H1 (cell line): ENCODE data around the gene ARHGAP35. TPM values are rescaled to one million over a fixed set of nuclear protein-coding genes. Genes with fewer than 3 reads are reported as not detected.

Experiments
- CTCF ChIA-PET: fragments of 300-600 bp; sonication (Branson Sonifier 250); formaldehyde crosslinking; loops from one replicate; lab custom pipeline; 2021; ENCODE audit not compliant: partially characterized antibody; lab: Charles Lee
- POLR2A ChIA-PET: fragments of 300-600 bp; sonication (Branson Sonifier 250); formaldehyde crosslinking; loops from one replicate; lab custom pipeline; 2021; ENCODE audit warnings: inconsistent platforms; ENCODE audit not compliant: partially characterized antibody; lab: Charles Lee
- DNase-seq, 2 experiments: peaks; one replicate each; pipeline versions ENCODE4 v3.0.0 to v3.0.0-alpha.2; 2010 to 2022; ENCODE audit warnings: low spot score in 2 of 2, low read depth in 1 of 2, mixed read lengths in 1 of 2
- FAIRE-seq: peaks from 2 replicates; lab custom pipeline; 2011; peaks lifted over from hg19 to GRCh38; lab: Jason Lieb, UNC
- H2AFZ ChIP-seq: 2 replicates; pipeline ENCODE4 v1.8.1; 2012; ENCODE audit warnings: low read length, inconsistent platforms
- H2AK5ac ChIP-seq: 2 replicates; pipeline ENCODE4 v1.6.1; 2013; ENCODE audit warnings: low read depth, low read length
- H2BK120ac ChIP-seq: replicated peaks from 2 replicates; pipeline ENCODE3; 2013; ENCODE audit warnings: low read depth, low read length, inconsistent platforms
- H2BK12ac ChIP-seq: 2 replicates; pipeline ENCODE4 v1.6.1; 2013; ENCODE audit warnings: low read depth, low read length
- H2BK15ac ChIP-seq: 2 replicates; pipeline ENCODE4 v1.6.1; 2013; ENCODE audit warnings: low read length
- H2BK20ac ChIP-seq: 2 replicates; pipeline ENCODE4 v1.6.1; 2013; ENCODE audit warnings: low read length
- H2BK5ac ChIP-seq: 2 replicates; pipeline ENCODE4 v1.6.1; 2013; ENCODE audit warnings: low read depth, low read length
- H3K14ac ChIP-seq: 2 replicates; pipeline ENCODE4 v1.6.1; 2013; ENCODE audit warnings: inconsistent platforms; ENCODE audit not compliant: insufficient read length
- H3K18ac ChIP-seq: 2 replicates; pipeline ENCODE4 v1.6.1; 2013; ENCODE audit warnings: low read length; ENCODE audit errors: extremely low read depth
- H3K23ac ChIP-seq: 2 replicates; pipeline ENCODE4 v1.6.1; 2013; ENCODE audit warnings: inconsistent platforms; ENCODE audit not compliant: insufficient read length
- H3K23me2 ChIP-seq: 2 replicates; pipeline ENCODE4 v1.6.1; 2013; ENCODE audit warnings: low read depth, low read length
- H3K27ac ChIP-seq: 2 replicates; pipeline ENCODE4 v1.6.1; 2011; ENCODE audit warnings: low read depth, low read length, inconsistent platforms
- H3K27me3 ChIP-seq, 4 experiments: replicated peaks in 1 of 4; 1 replicate in 1 of 4; 2 replicates in 3 of 4; pipeline versions ENCODE4 v1.6.1 to v1.8.1; 2011 to 2013; ENCODE audit warnings: low read length in 3 of 4, mild to moderate bottlenecking in 3 of 4, inconsistent platforms in 2 of 4, mixed read lengths in 2 of 4, moderate library complexity in 1 of 4; ENCODE audit not compliant: control insufficient read depth in 3 of 4, insufficient read depth in 3 of 4; ENCODE audit errors: extremely low read depth in 1 of 4
- H3K36me3 ChIP-seq, 4 experiments: 2 replicates each; pipeline versions ENCODE4 v1.6.1 to v1.8.1; 2011 to 2013; ENCODE audit warnings: mild to moderate bottlenecking in 4 of 4, low read length in 3 of 4, moderate library complexity in 2 of 4, control low read depth in 1 of 4, inconsistent platforms in 1 of 4; ENCODE audit not compliant: insufficient read depth in 4 of 4, control insufficient read depth in 2 of 4
- H3K4ac ChIP-seq: replicated peaks from 2 replicates; pipeline ENCODE3; 2013; ENCODE audit warnings: low read length, low read depth, mixed read lengths, inconsistent platforms; ENCODE audit not compliant: insufficient read length
- H3K4me1 ChIP-seq, 4 experiments: replicated peaks in 1 of 4; 1 replicate in 1 of 4; 2 replicates in 3 of 4; pipeline versions ENCODE4 v1.6.1 to v1.8.1; 2011 to 2013; ENCODE audit warnings: low read length in 3 of 4, inconsistent platforms in 2 of 4, mixed read lengths in 1 of 4; ENCODE audit not compliant: insufficient read depth in 4 of 4, control insufficient read depth in 3 of 4
- H3K4me2 ChIP-seq, 2 experiments: 2 replicates each; pipeline versions ENCODE4 v1.6.1 to v1.8.1; 2011 to 2013; ENCODE audit warnings: low read depth in 2 of 2, low read length in 2 of 2, control low read depth in 1 of 2, inconsistent platforms in 1 of 2, mild to moderate bottlenecking in 1 of 2; ENCODE audit not compliant: insufficient read depth in 1 of 2
- H3K4me3 ChIP-seq, 4 experiments: fragments of 200-600, 300-600 bp in 1 of 4; sonication (generic), shearing (Covaris generic), sonication (Bioruptor Twin) in 1 of 4; 2 replicates each; pipeline versions ENCODE4 v1.5.1 to v1.8.1; 2011 to 2016; ENCODE audit warnings: low read length in 4 of 4, low read depth in 3 of 4, control low read depth in 2 of 4, inconsistent platforms in 2 of 4, mild to moderate bottlenecking in 2 of 4, mixed read lengths in 1 of 4, moderate library complexity in 1 of 4; ENCODE audit not compliant: insufficient read depth in 2 of 4; ENCODE audit errors: extremely low read depth in 1 of 4
- H3K56ac ChIP-seq: replicated peaks from 2 replicates; pipeline ENCODE3; 2013; ENCODE audit warnings: low read depth, mild to moderate bottlenecking, mixed read lengths, low read length, inconsistent platforms; ENCODE audit not compliant: insufficient read length
- H3K79me1 ChIP-seq: 2 replicates; pipeline ENCODE4 v1.6.1; 2013; ENCODE audit warnings: low read depth, low read length, control low read depth
- H3K79me2 ChIP-seq, 2 experiments: 2 replicates each; pipeline versions ENCODE4 v1.6.1 to v1.8.1; 2012 to 2013; ENCODE audit warnings: low read length in 2 of 2, mild to moderate bottlenecking in 2 of 2, inconsistent platforms in 1 of 2; ENCODE audit not compliant: insufficient read depth in 2 of 2, control insufficient read depth in 1 of 2
- H3K9ac ChIP-seq, 4 experiments: replicated peaks in 1 of 4; 1 replicate in 1 of 4; 2 replicates in 3 of 4; pipeline versions ENCODE4 v1.6.1 to v1.8.1; 2011 to 2013; ENCODE audit warnings: low read depth in 3 of 4, low read length in 3 of 4, control low read depth in 2 of 4, mild to moderate bottlenecking in 2 of 4, moderate library complexity in 2 of 4, inconsistent platforms in 1 of 4; ENCODE audit errors: extremely low read depth in 1 of 4
- H3K9me3 ChIP-seq, 2 experiments: 2 replicates each; pipeline versions ENCODE4 v1.6.1 to v1.8.1; 2012 to 2013; ENCODE audit warnings: mild to moderate bottlenecking in 2 of 2, moderate library complexity in 2 of 2, control low read depth in 1 of 2, inconsistent platforms in 1 of 2, low read depth in 1 of 2, low read length in 1 of 2, mixed read lengths in 1 of 2; ENCODE audit not compliant: insufficient read depth in 2 of 2
- H4K20me1 ChIP-seq, 2 experiments: replicated peaks in 1 of 2; 2 replicates each; pipeline versions ENCODE3 to v1.8.1; 2011 to 2013; ENCODE audit warnings: inconsistent platforms in 2 of 2, low read length in 2 of 2, mild to moderate bottlenecking in 1 of 2; ENCODE audit not compliant: insufficient read depth in 2 of 2, control insufficient read depth in 1 of 2
- H4K5ac ChIP-seq: 2 replicates; pipeline ENCODE4 v1.6.1; 2013; ENCODE audit warnings: low read length, low read depth, mixed read lengths, inconsistent platforms; ENCODE audit not compliant: insufficient read length
- H4K8ac ChIP-seq: 2 replicates; pipeline ENCODE4 v1.8.0; 2013; ENCODE audit warnings: mild to moderate bottlenecking, moderate library complexity, low read length, inconsistent platforms; ENCODE audit not compliant: insufficient read depth; ENCODE audit errors: extremely low read depth
- H4K91ac ChIP-seq: replicated peaks from 2 replicates; pipeline ENCODE3; 2013; ENCODE audit warnings: low read length, mixed read lengths, inconsistent platforms; ENCODE audit not compliant: insufficient read length
- ATF3 ChIP-seq: IDR thresholded peaks from 2 replicates; pipeline ENCODE4 v1.6.1; 2011; ENCODE audit warnings: low read depth, mild to moderate bottlenecking, low read length; ENCODE audit not compliant: insufficient read depth
- BACH1 ChIP-seq: IDR thresholded peaks from 2 replicates; pipeline ENCODE4 v1.6.1; 2012; ENCODE audit warnings: low read length, improper control_type of control experiment
- E2F6 ChIP-seq: IDR thresholded peaks from 2 replicates; pipeline ENCODE4 v1.6.1; 2012; ENCODE audit warnings: inconsistent platforms
- EP300 ChIP-seq, 2 experiments: IDR thresholded peaks; 1 replicate in 1 of 2; 2 replicates in 1 of 2; pipeline ENCODE4 v1.6.1; 2011 to 2012; ENCODE audit warnings: low read depth in 2 of 2, low read length in 2 of 2, mild to moderate bottlenecking in 2 of 2, borderline replicate concordance in 1 of 2, inconsistent platforms in 1 of 2, moderate library complexity in 1 of 2
- JUND ChIP-seq: IDR thresholded peaks from 2 replicates; pipeline ENCODE4 v1.6.1; 2011; ENCODE audit warnings: mild to moderate bottlenecking, improper control_type of control experiment, low read length
- NRF1 ChIP-seq: IDR thresholded peaks from 2 replicates; pipeline ENCODE4 v1.6.1; 2011; ENCODE audit warnings: mild to moderate bottlenecking, low read depth, low read length, improper control_type of control experiment
- RFX5 ChIP-seq: IDR thresholded peaks from 2 replicates; pipeline ENCODE4 v1.6.1; 2011; ENCODE audit warnings: low read depth, low read length, improper control_type of control experiment, borderline replicate concordance
- SIRT6 ChIP-seq: IDR thresholded peaks from one replicate; pipeline ENCODE4 v1.7.1; 2012; ENCODE audit warnings: low read length, inconsistent platforms
- WGBS, 2 experiments: shearing (Covaris generic) in 1 of 2; methylation state at CpG; one replicate each; pipeline versions ENCODE4 v1.1.6 to v1.1.7; 2013 to 2015; ENCODE audit warnings: low lambda C conversion rate in 2 of 2, mixed read lengths in 2 of 2, inconsistent platforms in 1 of 2, low coverage in 1 of 2, missing lambda C conversion rate in 1 of 2; ENCODE audit not compliant: insufficient replicate concordance in 2 of 2, insufficient coverage in 1 of 2, insufficient read length in 1 of 2; ENCODE audit errors: extremely low coverage in 1 of 2, missing lambda C conversion rate in 1 of 2; 5-methylcytosine and 5-hydroxymethylcytosine counted together
- polyA plus RNA-seq, 7 experiments: library from polyadenylated mRNA; depleted of rRNA in 3 of 7; stranded (reverse) in 5 of 7; unstranded in 2 of 7; fragments of >200 nt in 5 of 7; fragments of 200-250 nt in 2 of 7; gene quantifications; 1 replicate in 5 of 7; 2 replicates in 1 of 7; 4 replicates in 1 of 7; pipeline versions ENCODE4 v1.2.1 to v1.2.3, GENCODE V29; 2011 to 2013; ENCODE audit warnings: missing spikeins in 2 of 7, mixed read lengths in 2 of 7
- total RNA-seq: library from RNA; stranded (reverse); fragmentation: NEBNext Ultra II Directional; extraction: Animal tissue kit (Norgen Biotek cat#: 25700); gene quantifications from 2 replicates; pipeline ENCODE4 v1.2.1, GENCODE V29; 2021
- TF ChIP-seq, protein P1 (sequence below), 3 experiments: IDR thresholded peaks; 1 replicate in 2 of 3; 2 replicates in 1 of 3; pipeline versions ENCODE4 v1.5.1 to v1.6.1; 2011; ENCODE audit warnings: low read length in 3 of 3, mild to moderate bottlenecking in 3 of 3, inconsistent platforms in 2 of 3, low read depth in 1 of 3, moderate library complexity in 1 of 3; ENCODE audit not compliant: insufficient read depth in 1 of 3; ENCODE audit errors: control extremely low read depth in 1 of 3

Gene ARHGAP35
- total and polyA plus RNA-seq, 2 of the 8 experiments (the other 6 are each of a cell fraction or from before 2014, with no cell fraction given): 29.7 to 64.5 TPM

- Histone ChIP-seq H3K9ac (peak overlapping the region in 1 of 4 experiments; percentile 90; a peak in 2 of 7 replicates), H3K23me2 (peaks cover 22% of the 10 kb centered on the region), H2BK15ac (no peak overlapping the region), H4K8ac (no peak overlapping the region), H2AFZ (no peak overlapping the region), H3K4me2 (peak overlapping the region; percentile 94 to 99), H2BK120ac (no peak overlapping the region), H4K91ac (no peak overlapping the region), H3K18ac (no peak overlapping the region), H3K79me1 (peaks cover 9% of the 10 kb centered on the region; the same call in 1 of the 2 replicates), H4K20me1 (peaks cover 24 to 27% of the 10 kb centered on the region in 2 experiments), H3K4me3 (peak overlapping the region; percentile 74 to 88 (median 85)), H2BK12ac (no peak overlapping the region), H3K23ac (no peak overlapping the region), H3K9me3 (no peaks in the 10 kb centered on the region), H2AK5ac (no peak overlapping the region), H3K14ac (no peak overlapping the region), H3K79me2 (peaks cover 45 to 66% of the 10 kb centered on the region in 2 experiments), H3K4ac (no peak overlapping the region), H3K56ac (no peak overlapping the region), H3K4me1 (peaks cover 6 to 21% (median 10%) of the 10 kb centered on the region in 4 experiments; a peak in 6 of 7 replicates), H3K27ac (no peak overlapping the region), H4K5ac (no peak overlapping the region), H2BK5ac (no peak overlapping the region), H3K36me3 (no peaks in the 10 kb centered on the region), H2BK20ac (no peak overlapping the region), H3K27me3 (no peaks in the 10 kb centered on the region)
- no peak for FAIRE-seq
- POLR2A ChIA-PET: interaction anchor here (0.8 to 6.1 kb wide), 16 partner anchors 8 to 163 kb away, joined by 3 to 102 read pairs (median 4); partner anchors contain the start of genes AP2S1 and SLC1A5
- 34% methylated on average over 9 of the region's 9 CpGs; no CpG with 5 or more reads in 1 of the 2 experiments for WGBS, 2 experiments
- no peak for DNase-seq
- CTCF ChIA-PET: interaction anchor here (2.5 to 2.8 kb wide), 2 partner anchors 129 to 151 kb away, joined by 7 to 8 read pairs; no protein-coding TSS in a partner anchor
- TF ChIP-seq NRF1: no peak
- no peak for TF ChIP-seq SIRT6
- TF ChIP-seq RFX5: no peak
- no peak for TF ChIP-seq BACH1
- TF ChIP-seq, protein P1, sequence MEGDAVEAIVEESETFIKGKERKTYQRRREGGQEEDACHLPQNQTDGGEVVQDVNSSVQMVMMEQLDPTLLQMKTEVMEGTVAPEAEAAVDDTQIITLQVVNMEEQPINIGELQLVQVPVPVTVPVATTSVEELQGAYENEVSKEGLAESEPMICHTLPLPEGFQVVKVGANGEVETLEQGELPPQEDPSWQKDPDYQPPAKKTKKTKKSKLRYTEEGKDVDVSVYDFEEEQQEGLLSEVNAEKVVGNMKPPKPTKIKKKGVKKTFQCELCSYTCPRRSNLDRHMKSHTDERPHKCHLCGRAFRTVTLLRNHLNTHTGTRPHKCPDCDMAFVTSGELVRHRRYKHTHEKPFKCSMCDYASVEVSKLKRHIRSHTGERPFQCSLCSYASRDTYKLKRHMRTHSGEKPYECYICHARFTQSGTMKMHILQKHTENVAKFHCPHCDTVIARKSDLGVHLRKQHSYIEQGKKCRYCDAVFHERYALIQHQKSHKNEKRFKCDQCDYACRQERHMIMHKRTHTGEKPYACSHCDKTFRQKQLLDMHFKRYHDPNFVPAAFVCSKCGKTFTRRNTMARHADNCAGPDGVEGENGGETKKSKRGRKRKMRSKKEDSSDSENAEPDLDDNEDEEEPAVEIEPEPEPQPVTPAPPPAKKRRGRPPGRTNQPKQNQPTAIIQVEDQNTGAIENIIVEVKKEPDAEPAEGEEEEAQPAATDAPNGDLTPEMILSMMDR (IDR thresholded peaks at IDR 0.05; ENCODE audit: control extremely low read depth in 1 of 3, insufficient read depth in 1 of 3, low read depth in 1 of 3, low read length in 3 of 3): no peak
- no peak for TF ChIP-seq EP300 (IDR thresholded peaks at IDR 0.05; ENCODE audit: borderline replicate concordance in 1 of 2, low read depth in 2 of 2, low read length in 2 of 2)
- no peak for TF ChIP-seq ATF3
- no peak for TF ChIP-seq JUND
- TF ChIP-seq E2F6: no peak
These were observed 1.7 kb downstream of the ARHGAP35 start for GRCh38 chr19:46862503-46862834.
